CD4-positive, alpha-beta memory T cell (primary cell): Measurements from ENCODE around the gene DGKK. TPM values are rescaled to one million over a fixed set of nuclear protein-coding genes. Genes with fewer than 3 reads are reported as not detected.
A peak's percentile ranks its signal among the peaks of the same experiment; 100 is the strongest.

ENCODE experiments used
- CTCF ChIA-PET: fragments of 350-600 bp; sonication (Branson Sonifier 250); formaldehyde crosslinking; loops from one replicate; lab custom pipeline; 2021; ENCODE audit warnings: inconsistent platforms; ENCODE audit not compliant: partially characterized antibody; lab: Charles Lee
- POLR2A ChIA-PET: fragments of 350-600 bp; sonication (Branson Sonifier 250); formaldehyde crosslinking; loops from one replicate; lab custom pipeline; 2021; ENCODE audit not compliant: partially characterized antibody; lab: Charles Lee
- DNase-seq, 5 donors: peaks; one replicate each; pipeline versions ENCODE4 v3.0.0 to v3.0.0-alpha.2; 2020 to 2022; ENCODE audit warnings: mixed read lengths in 1 of 5
- H3K27ac ChIP-seq: one replicate; pipeline ENCODE4 v1.7.0; 2013; ENCODE audit warnings: low read depth, low read length
- H3K27me3 ChIP-seq: 2 replicates; pipeline ENCODE4 v1.7.0; 2013; ENCODE audit warnings: mild to moderate bottlenecking, low read length, moderate library complexity; ENCODE audit not compliant: insufficient read depth
- H3K36me3 ChIP-seq: 2 replicates; pipeline ENCODE4 v1.7.0; 2013; ENCODE audit warnings: mild to moderate bottlenecking, low read length, moderate library complexity; ENCODE audit not compliant: insufficient read depth
- H3K4me1 ChIP-seq: 2 replicates; pipeline ENCODE4 v1.7.0; 2013; ENCODE audit warnings: mild to moderate bottlenecking, low read length, moderate library complexity; ENCODE audit not compliant: insufficient read depth
- H3K4me3 ChIP-seq, 2 donors: one replicate each; pipeline ENCODE4 v1.7.0; 2013; ENCODE audit warnings: low read length in 2 of 2, mild to moderate bottlenecking in 1 of 2
- H3K9me3 ChIP-seq, 2 donors: one replicate each; pipeline ENCODE4 v1.7.0; 2013; ENCODE audit warnings: low read length in 2 of 2, control low read depth in 1 of 2; ENCODE audit not compliant: control insufficient read depth in 1 of 2
- H3K27ac Mint-ChIP-seq, 7 donors: one replicate each; pipeline ENCODE4 v1.8.0; 2020 to 2021; ENCODE audit warnings: mixed read lengths in 7 of 7, mild to moderate bottlenecking in 6 of 7, inconsistent platforms in 3 of 7, moderate library complexity in 3 of 7
- H3K27me3 Mint-ChIP-seq, 2 donors: one replicate each; pipeline ENCODE4 v1.8.0; 2020 to 2021; ENCODE audit warnings: mixed read lengths in 2 of 2
- H3K36me3 Mint-ChIP-seq, 2 donors: one replicate each; pipeline ENCODE4 v1.8.0; 2020 to 2021; ENCODE audit warnings: mixed read lengths in 2 of 2, inconsistent platforms in 1 of 2, mild to moderate bottlenecking in 1 of 2
- H3K4me1 Mint-ChIP-seq, 4 donors: one replicate each; pipeline ENCODE4 v1.8.0; 2020 to 2021; ENCODE audit warnings: mixed read lengths in 4 of 4, mild to moderate bottlenecking in 1 of 4
- H3K4me3 Mint-ChIP-seq, 8 donors: one replicate each; pipeline ENCODE4 v1.8.0; 2020 to 2021; ENCODE audit warnings: mixed read lengths in 8 of 8, mild to moderate bottlenecking in 7 of 8, moderate library complexity in 6 of 8, inconsistent platforms in 3 of 8
- H3K9me3 Mint-ChIP-seq, 8 donors: one replicate each; pipeline ENCODE4 v1.8.0; 2020 to 2021; ENCODE audit warnings: mixed read lengths in 8 of 8, mild to moderate bottlenecking in 5 of 8, inconsistent platforms in 3 of 8, moderate library complexity in 1 of 8
- intact Hi-C: fragments of 100-400 bp; cut with micrococcal nuclease; formaldehyde crosslinking; loops from one replicate; pipeline ENCODE4 v1.15.1; 2023
- polyA plus RNA-seq, 2 donors: library from polyadenylated mRNA; unstranded; fragments of 300-500 nt; fragmentation: Illumina TruSeq; gene quantifications; one replicate each; pipeline ENCODE4 v1.2.3, GENCODE V29; 2021
- total RNA-seq, 2 experiments: library from RNA; stranded (reverse); gene quantifications; one replicate each; pipeline ENCODE4 v1.2.3, GENCODE V29; 2021

DGKK gene
- total and polyA plus RNA-seq, 4 experiments from 2014 or later, result not detected

DNA sequence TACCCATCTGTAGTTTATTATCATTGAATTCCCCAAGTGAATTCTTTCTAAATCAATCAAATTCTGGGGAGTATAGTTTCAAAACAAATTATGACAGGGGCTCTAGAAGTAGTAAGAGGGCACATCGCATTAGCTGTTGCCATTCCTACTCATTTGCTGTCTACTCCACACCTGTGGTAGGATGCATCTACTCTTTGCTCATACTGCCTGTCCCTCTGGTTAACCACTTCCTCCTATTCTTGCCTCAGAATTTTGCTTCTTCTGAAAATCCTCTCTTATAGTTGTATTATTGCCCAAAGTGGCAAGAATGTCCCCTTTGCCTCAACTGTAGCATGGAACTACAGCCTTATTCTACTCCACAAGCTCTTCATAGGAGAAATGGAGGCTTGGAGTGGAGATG lies 12.7 kb upstream of the DGKK start:
- H3K4me1 ChIP-seq, result no peaks in the 10 kb centered on the region
- POLR2A ChIA-PET, result no interaction called here
- Mint-ChIP-seq H3K9me3 (peaks cover 0 to 8% (median 0%) of the 10 kb centered on the region in 8 donors), H3K4me1 (no peaks in the 10 kb centered on the region), H3K27ac (no peak overlapping the region), H3K27me3 (peaks cover 4 to 13% of the 10 kb centered on the region in 2 donors), H3K4me3 (no peak overlapping the region), H3K36me3 (no peaks in the 10 kb centered on the region)
- H3K27ac ChIP-seq, result no peak overlapping the region
- no peaks in the 10 kb centered on the region for H3K36me3 ChIP-seq
- H3K27me3 ChIP-seq, result no peaks in the 10 kb centered on the region
- no peaks in the 10 kb centered on the region for H3K9me3 ChIP-seq
- H3K4me3 ChIP-seq, result no peak overlapping the region
- intact Hi-C loops, result no loop called here
- DNase-seq, result no peak
- CTCF ChIA-PET, result no interaction called here

DNA sequence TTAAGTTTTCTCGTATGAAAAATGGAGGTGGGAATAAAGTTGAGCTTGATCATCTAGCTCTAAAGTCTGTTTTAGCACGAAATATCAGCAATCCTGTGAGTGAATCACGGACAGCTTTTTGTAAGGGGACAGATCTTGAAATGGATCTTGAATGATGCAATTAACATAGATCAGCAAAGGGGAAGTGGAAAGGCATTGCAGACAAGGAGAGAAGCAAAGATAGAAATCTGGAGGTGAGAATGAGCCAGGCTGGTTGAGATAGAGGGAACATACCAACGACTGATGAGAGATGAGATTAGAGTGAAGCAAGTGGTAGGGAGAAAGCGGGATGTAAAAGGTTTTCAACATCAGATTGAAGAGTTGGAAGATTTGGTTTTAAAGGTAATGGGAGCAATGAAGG lies 4.6 kb upstream of the DGKK start:
- peaks cover 0 to 11% (median 6%) of the 10 kb centered on the region in 4 donors for H3K4me1 Mint-ChIP-seq
- no peak overlapping the region for H3K27ac Mint-ChIP-seq
- no peak overlapping the region for H3K27ac ChIP-seq
- no peak overlapping the region for H3K4me3 Mint-ChIP-seq
- no peaks in the 10 kb centered on the region for H3K27me3 ChIP-seq
- peaks cover 0 to 2% (median 0%) of the 10 kb centered on the region in 8 donors for H3K9me3 Mint-ChIP-seq
- no peaks in the 10 kb centered on the region for H3K4me1 ChIP-seq
- POLR2A ChIA-PET, result no interaction called here
- CTCF ChIA-PET, result no interaction called here
- H3K36me3 Mint-ChIP-seq, result no peaks in the 10 kb centered on the region
- intact Hi-C loops, result no loop called here
- no peaks in the 10 kb centered on the region for H3K36me3 ChIP-seq
- no peaks in the 10 kb centered on the region for H3K9me3 ChIP-seq
- no peak overlapping the region for H3K4me3 ChIP-seq
- no peak for DNase-seq
- H3K27me3 Mint-ChIP-seq, result peaks cover 13 to 23% of the 10 kb centered on the region in 2 donors

DNA sequence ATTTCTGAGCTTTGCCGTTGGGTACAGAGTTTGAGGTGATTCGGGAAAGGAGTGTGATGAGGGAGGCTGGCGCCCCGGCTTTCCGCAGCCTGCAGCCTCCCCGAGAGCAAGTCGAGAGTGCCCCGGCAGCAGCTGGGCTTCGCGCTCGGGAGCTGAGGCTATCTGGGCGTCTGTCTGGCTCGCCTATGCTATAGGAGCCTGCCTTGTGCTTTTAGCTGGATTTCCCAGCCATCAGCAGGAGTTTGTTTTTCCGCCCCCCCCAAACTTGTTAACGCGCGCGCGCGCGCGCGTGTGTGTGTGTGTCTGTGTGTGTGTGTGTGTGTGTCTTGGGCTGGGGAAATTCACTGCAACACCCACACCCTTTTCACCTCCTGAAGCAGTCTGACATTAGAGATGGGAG lies 765 bp upstream of the DGKK start:
- intact Hi-C loops, result no loop called here
- H3K27me3 ChIP-seq, result no peaks in the 10 kb centered on the region
- Mint-ChIP-seq H3K4me1 (peaks cover 4 to 16% (median 10%) of the 10 kb centered on the region in 4 donors), H3K27me3 (peaks cover 19 to 34% of the 10 kb centered on the region in 2 donors), H3K9me3 (peaks cover 0 to 2% (median 0%) of the 10 kb centered on the region in 8 donors), H3K27ac (no peak overlapping the region), H3K4me3 (peak overlapping the region in 3 of 8 donors; percentile 5 to 46 (median 29)), H3K36me3 (no peaks in the 10 kb centered on the region)
- H3K36me3 ChIP-seq, result no peaks in the 10 kb centered on the region
- POLR2A ChIA-PET, result no interaction called here
- H3K4me3 ChIP-seq, result no peak overlapping the region
- no peaks in the 10 kb centered on the region for H3K4me1 ChIP-seq
- CTCF ChIA-PET, result no interaction called here
- H3K27ac ChIP-seq, result no peak overlapping the region
- DNase-seq, result no peak
- H3K9me3 ChIP-seq, result no peaks in the 10 kb centered on the region

DNA sequence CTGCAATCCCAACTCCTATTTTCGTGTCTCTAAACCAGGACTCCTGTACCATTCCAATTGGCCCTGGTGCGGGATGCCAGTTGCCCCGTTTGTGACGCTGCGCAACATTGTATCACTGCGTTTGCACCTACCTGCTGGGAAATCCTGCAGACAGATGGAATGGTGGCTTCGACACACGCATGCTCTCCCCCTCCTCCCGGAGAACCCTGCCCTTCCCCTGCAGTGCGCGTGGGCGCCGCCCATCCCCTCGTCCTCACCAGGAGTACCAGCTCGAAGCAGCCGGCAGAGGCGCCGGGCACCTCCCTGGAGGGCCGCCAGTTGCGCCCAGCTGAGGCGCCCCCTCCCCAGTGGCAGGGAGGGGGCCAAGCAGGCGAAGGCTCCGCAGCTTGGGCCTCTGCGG lies 1.4 kb downstream of the DGKK start:
- no peak overlapping the region for H3K4me3 Mint-ChIP-seq
- CTCF ChIA-PET, result no interaction called here
- no peaks in the 10 kb centered on the region for H3K27me3 ChIP-seq
- H3K27me3 Mint-ChIP-seq, result peaks cover 15 to 28% of the 10 kb centered on the region in 2 donors
- H3K4me1 ChIP-seq, result no peaks in the 10 kb centered on the region
- H3K4me3 ChIP-seq, result no peak overlapping the region
- intact Hi-C loops, result no loop called here
- peaks cover 4 to 16% (median 10%) of the 10 kb centered on the region in 4 donors for H3K4me1 Mint-ChIP-seq
- H3K36me3 Mint-ChIP-seq, result no peaks in the 10 kb centered on the region
- no peaks in the 10 kb centered on the region for H3K36me3 ChIP-seq
- no peaks in the 10 kb centered on the region for H3K9me3 ChIP-seq
- H3K27ac ChIP-seq, result no peak overlapping the region
- DNase-seq, result no peak
- H3K27ac Mint-ChIP-seq, result no peak overlapping the region
- POLR2A ChIA-PET, result no interaction called here
- peaks cover 0 to 2% (median 0%) of the 10 kb centered on the region in 8 donors for H3K9me3 Mint-ChIP-seq

DNA sequence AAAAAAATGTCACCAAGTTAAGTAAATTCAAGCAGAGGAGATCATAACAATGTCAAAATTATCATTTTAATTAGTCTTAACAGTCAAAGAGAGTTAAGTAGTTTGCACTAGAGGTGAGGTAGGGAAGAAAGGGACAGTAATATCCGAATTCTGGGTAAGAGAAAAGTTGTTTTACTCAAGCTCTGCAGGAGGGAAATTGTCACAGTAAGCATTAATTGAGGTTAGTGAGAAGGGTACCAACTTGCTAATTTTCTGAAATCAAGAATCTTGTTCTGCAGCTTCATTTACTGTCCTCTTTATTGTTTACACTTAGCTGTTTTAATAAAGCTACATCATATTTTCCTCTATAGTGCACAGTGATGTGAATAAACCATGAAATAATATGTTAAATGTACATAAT lies 11.0 kb downstream of the DGKK start:
- no peaks in the 10 kb centered on the region for H3K9me3 Mint-ChIP-seq
- Histone ChIP-seq H3K36me3 (no peaks in the 10 kb centered on the region), H3K4me3 (no peak overlapping the region), H3K4me1 (no peaks in the 10 kb centered on the region), H3K27me3 (no peaks in the 10 kb centered on the region), H3K27ac (no peak overlapping the region), H3K9me3 (no peaks in the 10 kb centered on the region)
- H3K36me3 Mint-ChIP-seq, result no peaks in the 10 kb centered on the region
- no peak overlapping the region for H3K27ac Mint-ChIP-seq
- H3K4me3 Mint-ChIP-seq, result no peak overlapping the region
- H3K4me1 Mint-ChIP-seq, result no peaks in the 10 kb centered on the region
- POLR2A ChIA-PET, result no interaction called here
- DNase-seq, result no peak
- intact Hi-C loops, result no loop called here
- CTCF ChIA-PET, result no interaction called here
- peaks cover 0 to 5% of the 10 kb centered on the region in 2 donors for H3K27me3 Mint-ChIP-seq

DNA sequence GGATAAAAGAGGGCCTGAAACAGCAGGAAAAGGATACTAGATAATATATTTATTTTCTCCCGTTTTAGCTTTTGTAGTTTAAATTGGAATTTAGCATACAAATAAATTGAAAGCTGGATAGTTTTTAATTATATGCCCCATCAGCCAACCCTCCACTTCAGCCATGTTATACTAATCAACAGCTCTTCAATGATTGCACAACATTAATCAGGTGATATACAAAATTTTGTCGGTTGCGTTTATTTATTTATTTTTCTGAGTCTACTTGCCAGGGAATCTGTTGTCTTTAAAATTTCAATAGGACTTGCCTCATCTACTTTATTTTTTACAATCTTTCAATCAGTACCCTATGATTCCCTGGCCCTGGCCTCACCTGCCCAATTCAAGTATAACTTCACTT lies 12.1 kb downstream of the DGKK start:
- H3K27ac Mint-ChIP-seq, result no peak overlapping the region
- peaks cover 0 to 5% of the 10 kb centered on the region in 2 donors for H3K27me3 Mint-ChIP-seq
- Histone ChIP-seq H3K36me3 (no peaks in the 10 kb centered on the region), H3K4me1 (no peaks in the 10 kb centered on the region), H3K27ac (no peak overlapping the region), H3K27me3 (no peaks in the 10 kb centered on the region), H3K9me3 (no peaks in the 10 kb centered on the region), H3K4me3 (no peak overlapping the region)
- H3K9me3 Mint-ChIP-seq, result no peaks in the 10 kb centered on the region
- POLR2A ChIA-PET, result no interaction called here
- DNase-seq, result no peak
- no peaks in the 10 kb centered on the region for H3K4me1 Mint-ChIP-seq
- H3K4me3 Mint-ChIP-seq, result no peak overlapping the region
- intact Hi-C loops, result no loop called here
- CTCF ChIA-PET, result no interaction called here
- no peaks in the 10 kb centered on the region for H3K36me3 Mint-ChIP-seq

DNA sequence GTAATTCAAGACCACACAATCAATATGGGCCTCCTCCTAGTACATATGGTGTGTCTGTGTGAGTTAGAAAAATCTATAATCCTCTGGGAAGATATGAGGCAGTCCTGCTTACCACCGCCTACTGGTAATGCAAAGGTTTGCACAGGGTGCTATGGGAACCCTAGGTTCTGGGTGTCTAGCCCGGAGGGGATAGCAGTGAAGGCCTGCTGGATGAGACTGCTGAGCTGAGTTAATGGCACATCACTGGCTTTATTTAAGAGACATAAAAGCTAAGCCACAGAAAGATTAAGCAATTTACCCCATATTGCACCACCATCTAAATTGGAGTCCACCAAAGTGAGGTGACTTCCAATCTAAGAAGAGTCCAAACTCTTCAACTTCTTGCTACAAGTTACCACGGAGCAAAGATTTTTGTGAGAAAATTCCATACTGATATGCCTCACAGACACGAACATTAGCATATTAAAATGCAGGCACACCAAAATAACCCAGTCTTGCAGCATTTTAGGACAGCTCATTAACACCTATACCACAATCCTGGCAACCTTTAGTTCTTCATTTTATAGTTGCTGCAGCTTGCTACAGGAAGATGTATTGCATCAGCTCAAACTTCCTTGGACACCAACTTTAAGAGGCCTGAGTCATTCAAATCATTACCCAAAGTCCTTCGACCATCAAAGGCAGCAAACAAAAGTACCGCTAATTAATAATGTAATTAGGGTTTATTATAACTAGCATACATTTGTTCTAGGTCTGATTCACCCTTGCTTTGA lies 13.7 kb downstream of the DGKK start:
- H3K27ac ChIP-seq, result no peak overlapping the region
- no peaks in the 10 kb centered on the region for H3K9me3 ChIP-seq
- no peaks in the 10 kb centered on the region for H3K36me3 ChIP-seq
- intact Hi-C loops, result no loop called here
- no peaks in the 10 kb centered on the region for H3K36me3 Mint-ChIP-seq
- H3K4me1 Mint-ChIP-seq, result no peaks in the 10 kb centered on the region
- H3K27ac Mint-ChIP-seq, result no peak overlapping the region
- no peak overlapping the region for H3K4me3 ChIP-seq
- H3K27me3 Mint-ChIP-seq, result peaks cover 0 to 4% of the 10 kb centered on the region in 2 donors
- POLR2A ChIA-PET, result no interaction called here
- no peak overlapping the region for H3K4me3 Mint-ChIP-seq
- no peak for DNase-seq
- no peaks in the 10 kb centered on the region for H3K4me1 ChIP-seq
- no peaks in the 10 kb centered on the region for H3K9me3 Mint-ChIP-seq
- CTCF ChIA-PET, result no interaction called here
- no peaks in the 10 kb centered on the region for H3K27me3 ChIP-seq
